Activated CD4-positive, alpha-beta T cell treated with anti-CD3 and anti-CD28 coated beads for 1 hour (primary cell): ENCODE data around the gene TMEM191C.
A peak's percentile ranks its signal among the peaks of the same experiment; 100 is the strongest.
"Not testable (repeated sequence)": the region's sequence is repeated elsewhere in the genome, so short reads cannot be mapped to it uniquely, and the experiment has no call there.

Source experiments
- DNase-seq: peaks from one replicate; pipeline ENCODE4 v3.0.0-alpha.2; 2020

Gene TMEM191C

GRCh38 chr22:21446827-21447690 lies 20.1 kb upstream of the TMEM191C start:
- DNase-seq, result no peak

GRCh38 chr22:21447694-21448402 lies 19.3 kb upstream of the TMEM191C start:
- peak; percentile 2 for DNase-seq

GRCh38 chr22:21448627-21449416 lies 18.4 kb upstream of the TMEM191C start:
- peak; percentile 6 for DNase-seq

- peak; percentile 5 for DNase-seq
Observed at GRCh38 chr22:21449531-21450319, 17.5 kb upstream of the TMEM191C start.

- DNase-seq, result peak; percentile 3
Observed at GRCh38 chr22:21450320-21450831, 16.8 kb upstream of the TMEM191C start.

GRCh38 chr22:21450858-21451353 lies 16.3 kb upstream of the TMEM191C start:
- DNase-seq, result no peak

- DNase-seq, result peak; percentile 2
Observed at GRCh38 chr22:21451545-21452520, 15.4 kb upstream of the TMEM191C start.

- not testable (repeated sequence) for DNase-seq
Observed at GRCh38 chr22:21452666-21453065, 14.5 kb upstream of the TMEM191C start.

GRCh38 chr22:21454998-21455333 lies 12.2 kb upstream of the TMEM191C start:
- DNase-seq, result peak; percentile 1

- no peak for DNase-seq
Observed at GRCh38 chr22:21455334-21456089, 11.7 kb upstream of the TMEM191C start.

GRCh38 chr22:21457023-21457787 lies 10.0 kb upstream of the TMEM191C start:
- DNase-seq, result no peak

- DNase-seq, result not testable (repeated sequence)
Observed at GRCh38 chr22:21462672-21463071, 4.5 kb upstream of the TMEM191C start.

- DNase-seq, result peak; percentile 87
Observed at GRCh38 chr22:21468194-21469096, 1.3 kb downstream of the TMEM191C start.

- DNase-seq, result not testable (repeated sequence)
Observed at GRCh38 chr22:21469097-21469994, 2.2 kb downstream of the TMEM191C start.

GRCh38 chr22:21472984-21473383 lies 5.8 kb downstream of the TMEM191C start:
- DNase-seq, result not testable (repeated sequence)

- DNase-seq, result not testable (repeated sequence)
Observed at GRCh38 chr22:21473664-21474063, 6.5 kb downstream of the TMEM191C start.

GRCh38 chr22:21484039-21484438 lies 16.9 kb downstream of the TMEM191C start:
- DNase-seq, result not testable (repeated sequence)
